Caco-2 (cell line): ENCODE measurements around the gene THADA. TPM values are rescaled to one million over a fixed set of nuclear protein-coding genes. Genes with fewer than 3 reads are reported as not detected.
A peak's percentile ranks its signal among the peaks of the same experiment; 100 is the strongest.

Experiments used
- BruUV-seq: library from RNA; stranded (reverse); fragments of 400-500 nt; replicated peaks from 2 replicates; lab custom pipeline; 2021; lab: Mats Ljungman, UMichigan
- CTCF ChIA-PET: fragments of 300-600 bp; sonication (Branson Sonifier 250); formaldehyde crosslinking; loops from one replicate; lab custom pipeline; 2022; ENCODE audit warnings: antibody characterized with exemption; lab: Charles Lee
- POLR2A ChIA-PET: fragments of 300-600 bp; sonication (Branson Sonifier 250); formaldehyde crosslinking; loops from one replicate; lab custom pipeline; 2022; ENCODE audit warnings: antibody characterized with exemption; lab: Charles Lee
- DNase-seq, 2 experiments: peaks; one replicate each; pipeline versions ENCODE4 v3.0.0 to v3.0.0-alpha.2; 2020 to 2022
- H3K27me3 ChIP-seq: replicated peaks from 2 replicates; pipeline ENCODE4 v1.6.0; 2011; ENCODE audit warnings: low read length; ENCODE audit not compliant: control insufficient read depth, insufficient read depth
- H3K36me3 ChIP-seq: 2 replicates; pipeline ENCODE4 v1.5.1; 2011; ENCODE audit warnings: low read length; ENCODE audit not compliant: control insufficient read depth, insufficient read depth
- H3K4me1 ChIP-seq: fragments of 250-450 bp; sonication (Bioruptor Pico); 2 replicates; pipeline ENCODE4 v1.5.1; 2020; ENCODE audit warnings: mild to moderate bottlenecking
- H3K4me3 ChIP-seq: 2 replicates; pipeline ENCODE4 v1.5.1; 2011; ENCODE audit warnings: low read depth, mild to moderate bottlenecking, control low read depth, low read length
- H3K9me3 ChIP-seq: fragments of 250-450 bp; sonication (Bioruptor Pico); 2 replicates; pipeline ENCODE4 v1.5.1; 2020; ENCODE audit warnings: mild to moderate bottlenecking, moderate library complexity
- H3K27ac Mint-ChIP-seq: one replicate; pipeline ENCODE4 v1.8.0; 2022; ENCODE audit warnings: mixed read lengths; ENCODE audit not compliant: unreplicated experiment
- H3K27me3 Mint-ChIP-seq: one replicate; pipeline ENCODE4 v1.8.0; 2022; ENCODE audit warnings: mixed read lengths; ENCODE audit not compliant: insufficient read depth, unreplicated experiment
- H3K36me3 Mint-ChIP-seq: one replicate; pipeline ENCODE4 v1.8.0; 2022; ENCODE audit warnings: mild to moderate bottlenecking, mixed read lengths; ENCODE audit not compliant: insufficient read depth, unreplicated experiment
- H3K4me1 Mint-ChIP-seq: one replicate; pipeline ENCODE4 v1.8.0; 2022; ENCODE audit warnings: low read depth, mixed read lengths; ENCODE audit not compliant: unreplicated experiment
- H3K4me3 Mint-ChIP-seq: one replicate; pipeline ENCODE4 v1.8.0; 2022; ENCODE audit warnings: mild to moderate bottlenecking, moderate library complexity, mixed read lengths; ENCODE audit not compliant: unreplicated experiment
- H3K9me3 Mint-ChIP-seq: one replicate; pipeline ENCODE4 v1.8.0; 2022; ENCODE audit warnings: mixed read lengths; ENCODE audit not compliant: unreplicated experiment
- intact Hi-C: fragments of 100-400 bp; cut with micrococcal nuclease; formaldehyde crosslinking; loops from one replicate; pipeline ENCODE4 v1.10.0; 2022; ENCODE audit not compliant: unreplicated experiment
- total RNA-seq: library from RNA; stranded (reverse); gene quantifications from 2 replicates; pipeline ENCODE4 v1.2.3, GENCODE V29; 2022
- TF ChIP-seq, protein P1 (sequence below), 2 experiments: fragments of 200-600 bp in 1 of 2; IDR thresholded peaks; 1 replicate in 1 of 2; 2 replicates in 1 of 2; pipeline versions ENCODE4 v1.5.1 to v1.8.0; 2011 to 2022; ENCODE audit warnings: antibody characterized with exemption in 1 of 2, control low read depth in 1 of 2, inconsistent platforms in 1 of 2, low read depth in 1 of 2, low read length in 1 of 2, mild to moderate bottlenecking in 1 of 2, moderate library complexity in 1 of 2; ENCODE audit not compliant: insufficient read depth in 1 of 2, severe bottlenecking in 1 of 2, unreplicated experiment in 1 of 2

THADA gene
- total RNA-seq, 1 experiment from 2014 or later = 33.8 TPM

DNA sequence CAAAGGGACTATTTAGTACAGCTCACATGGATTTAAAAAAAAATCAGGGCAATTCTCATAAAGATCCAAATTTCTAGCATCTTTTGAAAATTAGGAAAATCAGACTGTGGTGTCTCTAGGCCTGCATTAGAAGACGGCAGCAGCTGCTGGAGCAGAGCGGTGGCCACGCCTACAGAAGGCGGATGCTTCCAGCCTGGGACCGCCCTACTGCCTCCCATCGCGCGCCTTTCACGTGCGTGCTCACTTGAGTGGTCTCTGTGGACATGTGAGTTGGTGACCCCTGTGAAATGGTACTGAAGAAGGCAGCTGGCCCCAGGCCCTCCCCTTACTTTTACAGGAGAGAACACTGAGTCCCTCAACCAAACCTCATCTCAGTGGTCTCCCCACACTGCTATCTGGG is 354.3 kb downstream of the THADA start:
- Mint-ChIP-seq H3K36me3 (no peaks in the 10 kb centered on the region), H3K27me3 (no peaks in the 10 kb centered on the region), H3K4me1 (peaks cover 6% of the 10 kb centered on the region), H3K9me3 (no peaks in the 10 kb centered on the region), H3K27ac (peak overlapping the region; percentile 6), H3K4me3 (no peak overlapping the region)
- no TSS peak for BruUV-seq
- POLR2A ChIA-PET = no interaction called here
- H3K27me3 ChIP-seq = no peaks in the 10 kb centered on the region
- TF ChIP-seq, protein P1, sequence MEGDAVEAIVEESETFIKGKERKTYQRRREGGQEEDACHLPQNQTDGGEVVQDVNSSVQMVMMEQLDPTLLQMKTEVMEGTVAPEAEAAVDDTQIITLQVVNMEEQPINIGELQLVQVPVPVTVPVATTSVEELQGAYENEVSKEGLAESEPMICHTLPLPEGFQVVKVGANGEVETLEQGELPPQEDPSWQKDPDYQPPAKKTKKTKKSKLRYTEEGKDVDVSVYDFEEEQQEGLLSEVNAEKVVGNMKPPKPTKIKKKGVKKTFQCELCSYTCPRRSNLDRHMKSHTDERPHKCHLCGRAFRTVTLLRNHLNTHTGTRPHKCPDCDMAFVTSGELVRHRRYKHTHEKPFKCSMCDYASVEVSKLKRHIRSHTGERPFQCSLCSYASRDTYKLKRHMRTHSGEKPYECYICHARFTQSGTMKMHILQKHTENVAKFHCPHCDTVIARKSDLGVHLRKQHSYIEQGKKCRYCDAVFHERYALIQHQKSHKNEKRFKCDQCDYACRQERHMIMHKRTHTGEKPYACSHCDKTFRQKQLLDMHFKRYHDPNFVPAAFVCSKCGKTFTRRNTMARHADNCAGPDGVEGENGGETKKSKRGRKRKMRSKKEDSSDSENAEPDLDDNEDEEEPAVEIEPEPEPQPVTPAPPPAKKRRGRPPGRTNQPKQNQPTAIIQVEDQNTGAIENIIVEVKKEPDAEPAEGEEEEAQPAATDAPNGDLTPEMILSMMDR (IDR thresholded peaks at IDR 0.05; ENCODE audit: insufficient read depth in 1 of 2, low read depth in 1 of 2, low read length in 1 of 2, severe bottlenecking in 1 of 2, unreplicated experiment in 1 of 2) = no peak
- intact Hi-C loops = no loop called here
- H3K9me3 ChIP-seq = no peaks in the 10 kb centered on the region
- no peak overlapping the region for H3K4me3 ChIP-seq
- H3K36me3 ChIP-seq = peaks cover 2% of the 10 kb centered on the region
- no peaks in the 10 kb centered on the region for H3K4me1 ChIP-seq
- CTCF ChIA-PET = no interaction called here
- no peak for DNase-seq

DNA sequence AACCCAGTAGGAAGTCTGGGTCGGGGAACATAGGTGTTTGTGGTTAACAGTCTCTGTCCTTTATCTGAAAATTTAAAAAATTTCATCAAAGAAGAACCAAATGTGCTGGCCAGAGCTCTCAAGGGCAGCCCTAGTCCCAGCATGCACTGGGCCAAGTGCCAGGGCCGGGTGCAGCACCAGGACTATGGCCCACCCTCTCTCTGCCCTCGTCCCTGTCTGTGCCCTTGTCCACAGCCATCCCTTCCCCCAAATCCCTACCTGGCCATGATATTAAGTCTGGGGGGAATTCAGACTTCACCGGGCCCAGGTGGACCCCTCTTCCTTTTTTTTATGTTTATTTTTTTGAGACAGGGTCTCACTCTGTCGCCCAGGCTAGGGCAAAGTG is 355.1 kb downstream of the THADA start:
- TF ChIP-seq, protein P1 (IDR thresholded peaks at IDR 0.05; ENCODE audit: insufficient read depth in 1 of 2, low read depth in 1 of 2, low read length in 1 of 2, severe bottlenecking in 1 of 2, unreplicated experiment in 1 of 2) = no peak
- CTCF ChIA-PET = no interaction called here
- H3K4me3 ChIP-seq = no peak overlapping the region
- Mint-ChIP-seq H3K27me3 (no peaks in the 10 kb centered on the region), H3K4me1 (peaks cover 6% of the 10 kb centered on the region), H3K4me3 (no peak overlapping the region), H3K36me3 (peaks cover 2% of the 10 kb centered on the region), H3K27ac (no peak overlapping the region), H3K9me3 (no peaks in the 10 kb centered on the region)
- POLR2A ChIA-PET = no interaction called here
- H3K4me1 ChIP-seq = no peaks in the 10 kb centered on the region
- peaks cover 2% of the 10 kb centered on the region for H3K36me3 ChIP-seq
- no peaks in the 10 kb centered on the region for H3K27me3 ChIP-seq
- intact Hi-C loops = no loop called here
- no peaks in the 10 kb centered on the region for H3K9me3 ChIP-seq
- DNase-seq = no peak
- BruUV-seq = no TSS peak

GRCh38 chr2:43239981-43240765 is 355.7 kb downstream of the THADA start:
- H3K36me3 ChIP-seq = peaks cover 2% of the 10 kb centered on the region
- H3K4me1 ChIP-seq = no peaks in the 10 kb centered on the region
- H3K9me3 ChIP-seq = no peaks in the 10 kb centered on the region
- DNase-seq = no peak
- H3K27me3 Mint-ChIP-seq = no peaks in the 10 kb centered on the region
- ChIA-PET CTCF (interaction anchor here (0.6 kb wide), 1 partner anchor 409 kb away, joined by 3 read pairs; no protein-coding TSS in a partner anchor), POLR2A (no interaction called here)
- intact Hi-C loops = no loop called here
- peaks cover 6% of the 10 kb centered on the region for H3K4me1 Mint-ChIP-seq
- BruUV-seq = no TSS peak
- no peak overlapping the region for H3K4me3 Mint-ChIP-seq
- H3K36me3 Mint-ChIP-seq = peaks cover 6% of the 10 kb centered on the region
- H3K9me3 Mint-ChIP-seq = no peaks in the 10 kb centered on the region
- TF ChIP-seq, protein P1 (IDR thresholded peaks at IDR 0.05; ENCODE audit: insufficient read depth in 1 of 2, low read depth in 1 of 2, low read length in 1 of 2, severe bottlenecking in 1 of 2, unreplicated experiment in 1 of 2) = no peak
- no peak overlapping the region for H3K4me3 ChIP-seq
- no peaks in the 10 kb centered on the region for H3K27me3 ChIP-seq
- H3K27ac Mint-ChIP-seq = no peak overlapping the region
